ENCODE results near the gene ATG16L2.

ATG16L2 gene

DNA sequence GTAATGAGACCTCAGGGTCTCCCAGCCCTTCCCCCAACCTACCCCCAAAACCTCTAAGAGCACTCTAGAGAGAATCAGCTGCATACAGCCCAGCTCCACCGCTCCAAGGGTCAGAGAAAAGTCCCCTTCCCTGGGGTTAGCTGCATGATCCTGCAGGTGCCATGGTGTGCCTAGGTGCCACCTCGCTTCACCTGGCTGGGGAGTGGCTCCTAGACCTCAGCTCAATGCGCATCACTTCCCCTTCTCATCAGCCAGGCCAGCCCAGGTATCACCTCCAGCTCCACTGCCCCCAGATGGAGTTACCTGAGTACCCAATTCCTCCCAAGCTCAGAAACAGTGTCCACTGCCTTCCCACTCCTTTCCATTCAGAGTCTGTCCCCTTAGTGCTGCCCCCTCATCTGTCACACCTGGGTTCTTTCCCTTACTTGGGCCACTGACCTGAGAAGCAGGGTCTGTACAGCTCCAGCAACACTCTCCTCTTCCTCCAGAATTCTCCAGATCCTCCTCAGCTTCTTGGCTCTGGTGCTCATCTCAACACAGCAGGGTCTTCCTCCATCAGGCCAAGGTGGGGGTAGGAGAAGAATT lies 21.7 kb upstream of the ATG16L2 start (continued):
- TF ChIP-seq FEZF1 (tag by site-specific recombination; IDR thresholded peaks at IDR 0.05), result no peak

DNA sequence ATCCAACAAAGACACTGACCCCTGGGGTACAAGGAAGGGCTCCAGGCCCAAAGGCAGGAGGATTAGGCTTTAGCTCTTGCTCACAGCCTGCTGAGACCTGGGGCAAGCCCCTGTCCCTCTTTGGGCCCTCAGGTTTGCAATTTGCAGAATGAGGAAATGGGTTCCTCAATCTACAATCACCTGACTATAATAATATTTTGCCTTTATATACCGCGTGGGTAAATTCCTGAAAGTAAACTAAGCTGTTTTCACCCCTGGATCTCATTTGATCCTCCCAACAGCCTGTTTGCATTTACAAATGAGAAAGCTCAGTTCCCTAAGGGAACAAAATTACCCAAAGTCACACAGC lies 21.2 kb upstream of the ATG16L2 start:
- CTCF ChIA-PET, result interaction anchor here (0.5 to 4.0 kb wide), 12 partner anchors 21 to 847 kb away, joined by 3 to 57 read pairs (median 5); no protein-coding TSS in a partner anchor
- no peak for TF ChIP-seq ZNF132 (tag by site-specific recombination; IDR thresholded peaks at IDR 0.05; ENCODE audit: borderline replicate concordance)
- no peak for TF ChIP-seq ZNF350 (tag by site-specific recombination; IDR thresholded peaks at IDR 0.05)
- no peak for TF ChIP-seq YY1 (tag by site-specific recombination; IDR thresholded peaks at IDR 0.05)
- TF ChIP-seq, protein P1, sequence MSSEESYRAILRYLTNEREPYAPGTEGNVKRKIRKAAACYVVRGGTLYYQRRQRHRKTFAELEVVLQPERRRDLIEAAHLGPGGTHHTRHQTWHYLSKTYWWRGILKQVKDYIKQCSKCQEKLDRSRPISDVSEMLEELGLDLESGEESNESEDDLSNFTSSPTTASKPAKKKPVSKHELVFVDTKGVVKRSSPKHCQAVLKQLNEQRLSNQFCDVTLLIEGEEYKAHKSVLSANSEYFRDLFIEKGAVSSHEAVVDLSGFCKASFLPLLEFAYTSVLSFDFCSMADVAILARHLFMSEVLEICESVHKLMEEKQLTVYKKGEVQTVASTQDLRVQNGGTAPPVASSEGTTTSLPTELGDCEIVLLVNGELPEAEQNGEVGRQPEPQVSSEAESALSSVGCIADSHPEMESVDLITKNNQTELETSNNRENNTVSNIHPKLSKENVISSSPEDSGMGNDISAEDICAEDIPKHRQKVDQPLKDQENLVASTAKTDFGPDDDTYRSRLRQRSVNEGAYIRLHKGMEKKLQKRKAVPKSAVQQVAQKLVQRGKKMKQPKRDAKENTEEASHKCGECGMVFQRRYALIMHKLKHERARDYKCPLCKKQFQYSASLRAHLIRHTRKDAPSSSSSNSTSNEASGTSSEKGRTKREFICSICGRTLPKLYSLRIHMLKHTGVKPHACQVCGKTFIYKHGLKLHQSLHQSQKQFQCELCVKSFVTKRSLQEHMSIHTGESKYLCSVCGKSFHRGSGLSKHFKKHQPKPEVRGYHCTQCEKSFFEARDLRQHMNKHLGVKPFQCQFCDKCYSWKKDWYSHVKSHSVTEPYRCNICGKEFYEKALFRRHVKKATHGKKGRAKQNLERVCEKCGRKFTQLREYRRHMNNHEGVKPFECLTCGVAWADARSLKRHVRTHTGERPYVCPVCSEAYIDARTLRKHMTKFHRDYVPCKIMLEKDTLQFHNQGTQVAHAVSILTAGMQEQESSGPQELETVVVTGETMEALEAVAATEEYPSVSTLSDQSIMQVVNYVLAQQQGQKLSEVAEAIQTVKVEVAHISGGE (tag by site-specific recombination; conservative IDR thresholded peaks at IDR 0.05; ENCODE audit: low read depth), result no peak
- no peak for TF ChIP-seq WT1 (tag by site-specific recombination; IDR thresholded peaks at IDR 0.05)
- no peak for TF ChIP-seq SCRT1 (tag by site-specific recombination; IDR thresholded peaks at IDR 0.05; ENCODE audit: borderline replicate concordance)
- TF ChIP-seq SCRT2 (tag by site-specific recombination; IDR thresholded peaks at IDR 0.05), result no peak
- no peak for TF ChIP-seq ZNF184 (tag by site-specific recombination; IDR thresholded peaks at IDR 0.05)
- TF ChIP-seq, protein P2, sequence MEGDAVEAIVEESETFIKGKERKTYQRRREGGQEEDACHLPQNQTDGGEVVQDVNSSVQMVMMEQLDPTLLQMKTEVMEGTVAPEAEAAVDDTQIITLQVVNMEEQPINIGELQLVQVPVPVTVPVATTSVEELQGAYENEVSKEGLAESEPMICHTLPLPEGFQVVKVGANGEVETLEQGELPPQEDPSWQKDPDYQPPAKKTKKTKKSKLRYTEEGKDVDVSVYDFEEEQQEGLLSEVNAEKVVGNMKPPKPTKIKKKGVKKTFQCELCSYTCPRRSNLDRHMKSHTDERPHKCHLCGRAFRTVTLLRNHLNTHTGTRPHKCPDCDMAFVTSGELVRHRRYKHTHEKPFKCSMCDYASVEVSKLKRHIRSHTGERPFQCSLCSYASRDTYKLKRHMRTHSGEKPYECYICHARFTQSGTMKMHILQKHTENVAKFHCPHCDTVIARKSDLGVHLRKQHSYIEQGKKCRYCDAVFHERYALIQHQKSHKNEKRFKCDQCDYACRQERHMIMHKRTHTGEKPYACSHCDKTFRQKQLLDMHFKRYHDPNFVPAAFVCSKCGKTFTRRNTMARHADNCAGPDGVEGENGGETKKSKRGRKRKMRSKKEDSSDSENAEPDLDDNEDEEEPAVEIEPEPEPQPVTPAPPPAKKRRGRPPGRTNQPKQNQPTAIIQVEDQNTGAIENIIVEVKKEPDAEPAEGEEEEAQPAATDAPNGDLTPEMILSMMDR (tag by site-specific recombination; IDR thresholded peaks at IDR 0.05), result no peak
- no peak for TF ChIP-seq ZNF530 (tag by site-specific recombination; IDR thresholded peaks at IDR 0.05; ENCODE audit: low read depth)
- H3K9me3 ChIP-seq (ENCODE audit: control insufficient read depth, insufficient read depth, low read depth, low read length), result no peaks in the 10 kb centered on the region
- H3K27ac ChIP-seq (ENCODE audit: extremely low read depth, low read depth, low read length), result no peak overlapping the region
- H3K4me3 ChIP-seq (ENCODE audit: low read depth, low read length), result no peak overlapping the region
- POLR2A ChIA-PET, result interaction anchor here (0.5 to 2.8 kb wide), 2 partner anchors 68 to 697 kb away, joined by 3 to 12 read pairs; no protein-coding TSS in a partner anchor
- H3K4me1 ChIP-seq (ENCODE audit: control insufficient read depth, insufficient read depth, low read length), result no peaks in the 10 kb centered on the region
- H3K36me3 ChIP-seq (ENCODE audit: control insufficient read depth in 2 of 2, insufficient read depth in 1 of 2, low read length in 2 of 2), result no peaks in the 10 kb centered on the region

DNA sequence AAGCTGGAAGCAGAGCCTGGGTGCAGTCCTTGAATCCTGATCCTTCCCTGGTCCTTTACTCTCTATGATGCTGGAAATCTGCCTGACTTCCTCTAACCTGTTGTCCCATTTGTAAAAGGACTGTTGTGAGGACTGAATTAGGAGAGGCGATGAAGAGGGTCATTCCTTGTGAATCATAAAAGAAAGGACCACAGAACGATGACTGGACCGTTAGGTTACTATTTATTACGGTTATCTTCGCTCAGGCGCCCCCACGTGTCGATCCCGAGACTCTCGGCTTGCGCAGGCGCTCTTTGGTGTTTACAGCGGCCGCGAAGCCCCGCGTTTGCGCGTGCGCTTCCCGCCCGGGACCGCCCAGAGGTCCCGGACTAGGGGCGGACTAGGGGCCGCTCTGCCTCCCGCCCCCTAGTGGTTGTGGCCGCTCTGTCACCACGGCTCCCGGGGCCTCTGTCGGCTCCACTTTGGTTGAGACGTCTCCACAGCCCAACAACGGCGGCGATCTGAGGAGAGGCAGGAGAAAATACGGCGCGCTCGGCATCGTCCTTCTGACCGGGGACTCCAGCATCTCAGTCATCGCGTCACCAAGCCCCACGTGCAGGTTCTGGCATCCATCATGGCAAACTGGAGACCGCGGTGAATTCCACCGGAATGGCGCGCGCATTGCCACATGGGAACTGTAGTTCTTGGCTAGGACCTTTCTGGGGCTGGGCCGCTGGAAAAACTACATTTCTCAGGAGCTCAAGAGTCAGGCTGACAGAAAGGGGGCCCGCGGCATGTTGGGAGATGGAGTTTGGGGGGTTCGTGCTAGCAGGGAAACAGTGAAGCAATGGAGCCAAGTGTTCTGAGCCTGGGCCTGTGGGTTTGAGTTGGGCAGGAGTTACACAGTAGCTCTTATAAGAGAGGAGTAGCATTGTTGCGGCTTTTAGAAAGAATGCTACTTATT lies 20.5 kb upstream of the ATG16L2 start, which contains the start of gene STARD10:
TSS of gene STARD10 (minus strand) at position 623 of the 943 bp plus-strand sequence. CDS start 12,866 bp downstream, outside the sequence.
- no peaks in the 10 kb centered on the region for H3K9me3 ChIP-seq (ENCODE audit: control insufficient read depth, insufficient read depth, low read depth, low read length)
- no peaks in the 10 kb centered on the region for H3K36me3 ChIP-seq (ENCODE audit: control insufficient read depth in 2 of 2, insufficient read depth in 1 of 2, low read length in 2 of 2)
- CTCF ChIA-PET, result interaction anchor here (0.6 to 4.0 kb wide), 30 partner anchors 8 to 513 kb away, joined by 3 to 57 read pairs (median 4); no protein-coding TSS in a partner anchor
- H3K27ac ChIP-seq (ENCODE audit: extremely low read depth, low read depth, low read length), result peak within 1 kb of the TSS; percentile 39; the same call in 1 of the 2 replicates
- peak within 1 kb of the TSS; percentile 96 for H3K4me3 ChIP-seq (ENCODE audit: low read depth, low read length)
- no peaks in the 10 kb centered on the region for H3K4me1 ChIP-seq (ENCODE audit: control insufficient read depth, insufficient read depth, low read length)
- POLR2A ChIA-PET, result interaction anchor here (0.5 to 2.8 kb wide), 14 partner anchors 9 to 698 kb away, joined by 3 to 12 read pairs (median 4); partner anchors contain the start of gene FCHSD2
- TF ChIP-seq IKZF3 (tag by site-specific recombination; IDR thresholded peaks at IDR 0.05) (peak; percentile 52), KLF9 (tag by site-specific recombination; IDR thresholded peaks at IDR 0.05; ENCODE audit: low read depth) (0 out of 2 replicates have a peak, but pooled peaks have one; percentile 15), ZBTB20 (tag by site-specific recombination; IDR thresholded peaks at IDR 0.05) (peak; percentile 91), ZNF175 (tag by site-specific recombination; IDR thresholded peaks at IDR 0.05) (no peak), ZNF501 (tag by site-specific recombination; IDR thresholded peaks at IDR 0.05) (peak; percentile 92), ZNF585B (tag by site-specific recombination; IDR thresholded peaks at IDR 0.05) (no peak), KLF8 (tag by site-specific recombination; IDR thresholded peaks at IDR 0.05) (peak; percentile 87), MYNN (tag by site-specific recombination; IDR thresholded peaks at IDR 0.05; ENCODE audit: borderline replicate concordance) (no peak), GLIS2 (tag by site-specific recombination; IDR thresholded peaks at IDR 0.05) (peak; percentile 62; the same call in 1 of the 2 replicates), ZNF184 (tag by site-specific recombination; IDR thresholded peaks at IDR 0.05) (no peak), KLF16 (tag by site-specific recombination; IDR thresholded peaks at IDR 0.05) (peak; percentile 79), ZNF561 (tag by site-specific recombination; IDR thresholded peaks at IDR 0.05; ENCODE audit: borderline replicate concordance) (0 out of 2 replicates have a peak, but pooled peaks have one; percentile 38), SP3 (tag by site-specific recombination; IDR thresholded peaks at IDR 0.05) (peak; percentile 89)
- TF ChIP-seq, protein P3, sequence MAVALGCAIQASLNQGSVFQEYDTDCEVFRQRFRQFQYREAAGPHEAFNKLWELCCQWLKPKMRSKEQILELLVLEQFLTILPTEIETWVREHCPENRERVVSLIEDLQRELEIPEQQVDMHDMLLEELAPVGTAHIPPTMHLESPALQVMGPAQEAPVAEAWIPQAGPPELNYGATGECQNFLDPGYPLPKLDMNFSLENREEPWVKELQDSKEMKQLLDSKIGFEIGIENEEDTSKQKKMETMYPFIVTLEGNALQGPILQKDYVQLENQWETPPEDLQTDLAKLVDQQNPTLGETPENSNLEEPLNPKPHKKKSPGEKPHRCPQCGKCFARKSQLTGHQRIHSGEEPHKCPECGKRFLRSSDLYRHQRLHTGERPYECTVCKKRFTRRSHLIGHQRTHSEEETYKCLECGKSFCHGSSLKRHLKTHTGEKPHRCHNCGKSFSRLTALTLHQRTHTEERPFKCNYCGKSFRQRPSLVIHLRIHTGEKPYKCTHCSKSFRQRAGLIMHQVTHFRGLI (tag by site-specific recombination; IDR thresholded peaks at IDR 0.05), result no peak

All from HEK293 (cell line).